ENCODE results near the gene PSTPIP2.

The PSTPIP2 gene

GRCh38 chr18:46046126-46046525, 25.9 kb downstream of the PSTPIP2 start:
- H3K9me3 ChIP-seq (ENCODE audit: control insufficient read depth, low read length) = no peaks in the 10 kb centered on the region
- H3K79me2 ChIP-seq = peaks cover 2% of the 10 kb centered on the region
- H3K36me3 ChIP-seq (ENCODE audit: control insufficient read depth, insufficient read depth, low read length) = no peaks in the 10 kb centered on the region
- H2AFZ ChIP-seq = no peak overlapping the region
- no peaks in the 10 kb centered on the region for H3K4me1 ChIP-seq
- H3K4me3 ChIP-seq (ENCODE audit: low read depth, low read length) = no peak overlapping the region
- H3K9ac ChIP-seq = no peak overlapping the region
- no peak overlapping the region for H3K4me2 ChIP-seq (ENCODE audit: low read length)
- H3K27me3 ChIP-seq (ENCODE audit: control insufficient read depth, insufficient read depth, low read length) = no peaks in the 10 kb centered on the region
- TF ChIP-seq CTCF (IDR thresholded peaks at IDR 0.05) = no peak
- no peak overlapping the region for H3K27ac ChIP-seq

- Histone ChIP-seq H3K4me3 (ENCODE audit: low read depth, low read length) (no peak overlapping the region), H3K79me2 (no peaks in the 10 kb centered on the region), H3K27ac (no peak overlapping the region), H3K9ac (no peak overlapping the region), H3K9me3 (ENCODE audit: control insufficient read depth, low read length) (no peaks in the 10 kb centered on the region), H3K4me1 (no peaks in the 10 kb centered on the region), H3K4me2 (ENCODE audit: low read length) (no peak overlapping the region), H3K36me3 (ENCODE audit: control insufficient read depth, insufficient read depth, low read length) (no peaks in the 10 kb centered on the region), H2AFZ (no peak overlapping the region), H3K27me3 (ENCODE audit: control insufficient read depth, insufficient read depth, low read length) (no peaks in the 10 kb centered on the region)
- no peak for TF ChIP-seq CTCF (IDR thresholded peaks at IDR 0.05)
Observed at GRCh38 chr18:46042571-46043123, 29.4 kb downstream of the PSTPIP2 start.

GRCh38 chr18:46040747-46041104, 31.3 kb downstream of the PSTPIP2 start:
- H3K36me3 ChIP-seq (ENCODE audit: control insufficient read depth, insufficient read depth, low read length) = no peaks in the 10 kb centered on the region
- TF ChIP-seq CTCF (IDR thresholded peaks at IDR 0.05) = no peak
- H3K9me3 ChIP-seq (ENCODE audit: control insufficient read depth, low read length) = no peaks in the 10 kb centered on the region
- no peaks in the 10 kb centered on the region for H3K79me2 ChIP-seq
- H2AFZ ChIP-seq = no peak overlapping the region
- H3K27ac ChIP-seq = no peak overlapping the region
- no peak overlapping the region for H3K4me2 ChIP-seq (ENCODE audit: low read length)
- H3K4me3 ChIP-seq (ENCODE audit: low read depth, low read length) = no peak overlapping the region
- H3K9ac ChIP-seq = no peak overlapping the region
- no peaks in the 10 kb centered on the region for H3K4me1 ChIP-seq
- no peaks in the 10 kb centered on the region for H3K27me3 ChIP-seq (ENCODE audit: control insufficient read depth, insufficient read depth, low read length)

GRCh38 chr18:46040033-46040746, 31.9 kb downstream of the PSTPIP2 start:
- Histone ChIP-seq H2AFZ (no peak overlapping the region), H3K27ac (no peak overlapping the region)

More at GRCh38 chr18:46040033-46040746, 31.9 kb downstream of the PSTPIP2 start:
- no peaks in the 10 kb centered on the region for H3K27me3 ChIP-seq (ENCODE audit: control insufficient read depth, insufficient read depth, low read length)
- no peaks in the 10 kb centered on the region for H3K36me3 ChIP-seq (ENCODE audit: control insufficient read depth, insufficient read depth, low read length)
- no peak overlapping the region for H3K4me3 ChIP-seq (ENCODE audit: low read depth, low read length)
- H3K9me3 ChIP-seq (ENCODE audit: control insufficient read depth, low read length) = no peaks in the 10 kb centered on the region
- no peak for TF ChIP-seq CTCF (IDR thresholded peaks at IDR 0.05)
- H3K79me2 ChIP-seq = no peaks in the 10 kb centered on the region
- no peak overlapping the region for H3K9ac ChIP-seq
- H3K4me2 ChIP-seq (ENCODE audit: low read length) = no peak overlapping the region
- no peaks in the 10 kb centered on the region for H3K4me1 ChIP-seq

All from parathyroid adenoma (tissue), 2 donors.